Upper lobe of left lung (tissue), 6 donors: ENCODE results near the gene IFITM2. TPM values are rescaled to one million over a fixed set of nuclear protein-coding genes. Genes with fewer than 3 reads are reported as not detected.

ENCODE experiments used
- ATAC-seq, 2 donors: fragments of 200-7000 bp; cut with Tn5 transposase; one replicate each; pipeline ENCODE4 v1.9.1; 2022; ENCODE audit warnings: mild to moderate bottlenecking in 2 of 2, moderate library complexity in 2 of 2; ENCODE audit not compliant: low FRiP score in 2 of 2
- DNase-seq, 2 donors: peaks; one replicate each; pipeline ENCODE4 v3.0.0-alpha.2; 2019 to 2020
- H3K27ac ChIP-seq, 4 donors: fragments of 200-600 bp; sonication (generic); one replicate each; pipeline ENCODE4 v1.5.1; 2016 to 2019
- H3K27me3 ChIP-seq, 4 donors: fragments of 200-600 bp; sonication (generic); one replicate each; pipeline ENCODE4 v1.5.1; 2017 to 2019
- H3K36me3 ChIP-seq, 4 donors: fragments of 200-600 bp; sonication (generic); one replicate each; pipeline ENCODE4 v1.5.1; 2016 to 2019
- H3K4me1 ChIP-seq, 4 donors: fragments of 200-600 bp; sonication (generic); one replicate each; pipeline ENCODE4 v1.5.1; 2018 to 2019
- H3K4me3 ChIP-seq, 4 donors: fragments of 200-600 bp; sonication (generic); one replicate each; pipeline ENCODE4 v1.5.1; 2017 to 2019; ENCODE audit warnings: mild to moderate bottlenecking in 2 of 4, moderate library complexity in 1 of 4
- H3K9me3 ChIP-seq, 4 donors: fragments of 200-600 bp; sonication (generic); one replicate each; pipeline ENCODE4 v1.5.1; 2018 to 2019
- CTCF ChIP-seq, 6 experiments: fragments of 450-650 bp in 4 of 6; fragments of 200-600 bp in 2 of 6; sonication (generic) in 2 of 6; IDR thresholded peaks; one replicate each; pipeline ENCODE4 v1.5.1; 2016 to 2019; ENCODE audit warnings: antibody characterized with exemption in 6 of 6
- EP300 ChIP-seq, 4 donors: sonication (generic); formaldehyde crosslinking; IDR thresholded peaks; one replicate each; pipeline ENCODE4 v1.5.1; 2017; ENCODE audit warnings: antibody characterized with exemption in 4 of 4, control low read depth in 2 of 4
- POLR2A ChIP-seq, 4 donors: fragments of 450-650 bp; IDR thresholded peaks; one replicate each; pipeline ENCODE4 v1.5.1; 2016 to 2017; ENCODE audit warnings: antibody characterized with exemption in 4 of 4, mild to moderate bottlenecking in 2 of 4
- POLR2AphosphoS5 ChIP-seq, 2 donors: sonication (generic); formaldehyde crosslinking; IDR thresholded peaks; one replicate each; pipeline ENCODE4 v1.5.1; 2017; ENCODE audit warnings: antibody characterized with exemption in 2 of 2
- WGBS, 2 donors: methylation state at CpG; one replicate each; pipeline ENCODE4 v1.1.5; 2017 to 2018; 5-methylcytosine and 5-hydroxymethylcytosine counted together
- total RNA-seq, 6 donors: library from RNA; depleted of rRNA in 4 of 6; stranded (reverse); fragments of >200 nt in 4 of 6; gene quantifications; one replicate each; pipeline versions ENCODE4 v1.1.0 to v1.2.1, GENCODE V29; 2016 to 2021
- donor health status: DM: no; HTN: no; CAD: no; lungs with moderate emphysema.
- donor health status: DM: no; HTN: yes; CAD: no; lungs with severe emphysema.

The IFITM2 gene
- total RNA-seq, 6 donors from 2014 or later = 113 to 704 (median 271) TPM

GRCh38 chr11:278001-278951, 29.3 kb upstream of the IFITM2 start, which contains the start of gene NLRP6:
Gene NLRP6, plus strand, starts transcription at chr11:278407. Its CDS starts 163 bp downstream, at chr11:278570.
- H3K4me3 ChIP-seq = peak within 1 kb of the TSS in 3 of 4 donors; percentile 26 to 44 (median 32)
- no peaks in the 10 kb centered on the region for H3K36me3 ChIP-seq
- peak within 1 kb of the TSS in 3 of 4 donors; percentile 25 to 43 (median 34) for H3K27ac ChIP-seq
- DNase-seq (peak in 1 of 2 donors; percentile 57), ATAC-seq (no peak)
- 77% methylated on average over 21 of the region's 21 CpGs for WGBS, 2 donors
- no peaks in the 10 kb centered on the region for H3K9me3 ChIP-seq
- peaks cover 0 to 45% (median 28%) of the 10 kb centered on the region in 4 donors for H3K27me3 ChIP-seq
- H3K4me1 ChIP-seq = peaks cover 33 to 35% (median 34%) of the 10 kb centered on the region in 4 donors
- TF ChIP-seq POLR2A (IDR thresholded peaks at IDR 0.05) (peak in 1 of 4 donors; percentile 2), POLR2AphosphoS5 (IDR thresholded peaks at IDR 0.05) (no peak)

- Histone ChIP-seq H3K36me3 (no peaks in the 10 kb centered on the region), H3K4me3 (peak overlapping the region in 3 of 4 donors; percentile 26 to 44 (median 32)), H3K9me3 (no peaks in the 10 kb centered on the region), H3K27ac (peak overlapping the region in 2 of 4 donors; percentile 34 to 43), H3K4me1 (peaks cover 33 to 35% (median 34%) of the 10 kb centered on the region in 4 donors), H3K27me3 (peaks cover 0 to 45% (median 28%) of the 10 kb centered on the region in 4 donors)
- peak in 1 of 2 donors; percentile 90 for DNase-seq
- ATAC-seq = peak in 1 of 2 donors; percentile 59
- WGBS, 2 donors = 36 to 38% methylated on average over 10 to 31 of the region's 97 CpGs
- TF ChIP-seq EP300 (IDR thresholded peaks at IDR 0.05) (no peak), POLR2A (IDR thresholded peaks at IDR 0.05) (peak in 1 of 4 donors; percentile 43)
Measured at GRCh38 chr11:279040-279965, 28.3 kb upstream of the IFITM2 start.

- Histone ChIP-seq H3K9me3 (no peaks in the 10 kb centered on the region), H3K36me3 (no peaks in the 10 kb centered on the region), H3K27ac (peak overlapping the region in 3 of 4 donors; percentile 7 to 43 (median 34)), H3K27me3 (peaks cover 0 to 45% (median 28%) of the 10 kb centered on the region in 4 donors), H3K4me1 (peaks cover 33 to 35% (median 34%) of the 10 kb centered on the region in 4 donors), H3K4me3 (peak overlapping the region in 3 of 4 donors; percentile 26 to 44 (median 32))
- 19% methylated on average over 47 of the region's 85 CpGs; no CpG with 5 or more reads in 1 of the 2 donors for WGBS, 2 donors
- no peak for TF ChIP-seq POLR2A (IDR thresholded peaks at IDR 0.05)
- no peak for TF ChIP-seq EP300 (IDR thresholded peaks at IDR 0.05)
- TF ChIP-seq CTCF (IDR thresholded peaks at IDR 0.05) = no peak
- no peak for TF ChIP-seq POLR2AphosphoS5 (IDR thresholded peaks at IDR 0.05)
- peak in 1 of 2 donors; percentile 51 for ATAC-seq
- DNase-seq = peak in 1 of 2 donors; percentile 90
Measured at GRCh38 chr11:279966-280705, 27.5 kb upstream of the IFITM2 start.

- Histone ChIP-seq H3K36me3 (no peaks in the 10 kb centered on the region), H3K27me3 (peaks cover 0 to 45% (median 28%) of the 10 kb centered on the region in 4 donors), H3K4me3 (peak overlapping the region; percentile 16 to 44 (median 29)), H3K9me3 (no peaks in the 10 kb centered on the region), H3K4me1 (peaks cover 33 to 35% (median 34%) of the 10 kb centered on the region in 4 donors), H3K27ac (peak overlapping the region in 3 of 4 donors; percentile 7 to 34 (median 33))
- DNase-seq = peak in 1 of 2 donors; percentile 86
- 12 to 13% methylated on average over 16 to 57 of the region's 79 CpGs for WGBS, 2 donors
- TF ChIP-seq POLR2A (IDR thresholded peaks at IDR 0.05) (no peak), CTCF (IDR thresholded peaks at IDR 0.05) (no peak), EP300 (IDR thresholded peaks at IDR 0.05) (no peak), POLR2AphosphoS5 (IDR thresholded peaks at IDR 0.05) (no peak)
- ATAC-seq = peak; percentile 19 to 26
Measured at GRCh38 chr11:280706-281485, 26.7 kb upstream of the IFITM2 start.
